Stimulated activated CD4-positive, alpha-beta T cell treated with anti-CD3 and anti-CD28 coated beads, Interleukin-12 subunit alpha, Interleukin-12 subunit beta, amount 100 ng/mL, for 48 hours (primary cell): ENCODE data around the gene ARHGAP12.
"Not testable (repeated sequence)": the region's sequence is repeated elsewhere in the genome, so short reads cannot be mapped to it uniquely, and the experiment has no call there.

ENCODE experiments used
- DNase-seq, 3 donors: peaks; one replicate each; pipeline ENCODE4 v3.0.0-alpha.2; 2020; ENCODE audit warnings: low read depth in 2 of 3, low spot score in 1 of 3

ARHGAP12 gene

GRCh38 chr10:31771331-31771831 lies 157.2 kb downstream of the ARHGAP12 start:
- DNase-seq: no peak

- peak in 2 of 3 donors; percentile 26 to 46 for DNase-seq
These were observed 158.2 kb downstream of the ARHGAP12 start for GRCh38 chr10:31770307-31770902.

GRCh38 chr10:31769564-31769963 lies 159.1 kb downstream of the ARHGAP12 start:
- DNase-seq: no peak

GRCh38 chr10:31768935-31769334 lies 159.7 kb downstream of the ARHGAP12 start:
- not testable (repeated sequence) for DNase-seq

- DNase-seq: no peak
These were observed 160.2 kb downstream of the ARHGAP12 start for GRCh38 chr10:31768467-31768866.

GRCh38 chr10:31765541-31765940 lies 163.1 kb downstream of the ARHGAP12 start:
- no peak for DNase-seq

- no peak for DNase-seq
These were observed 166.3 kb downstream of the ARHGAP12 start for GRCh38 chr10:31762316-31762715.

GRCh38 chr10:31761156-31761555 lies 167.5 kb downstream of the ARHGAP12 start:
- no peak for DNase-seq

GRCh38 chr10:31760674-31761081 lies 168.0 kb downstream of the ARHGAP12 start:
- no peak for DNase-seq

GRCh38 chr10:31759799-31760626 lies 168.6 kb downstream of the ARHGAP12 start:
- peak; percentile 88 to 90 (median 88) for DNase-seq

- DNase-seq: peak; percentile 51 to 59 (median 55)
These were observed 169.4 kb downstream of the ARHGAP12 start for GRCh38 chr10:31759124-31759798.

GRCh38 chr10:31758495-31758894 lies 170.1 kb downstream of the ARHGAP12 start:
- DNase-seq: no peak

- no peak for DNase-seq
These were observed 170.8 kb downstream of the ARHGAP12 start for GRCh38 chr10:31757831-31758230.

GRCh38 chr10:31757386-31757791 lies 171.2 kb downstream of the ARHGAP12 start:
- no peak for DNase-seq

- DNase-seq: no peak
These were observed 171.9 kb downstream of the ARHGAP12 start for GRCh38 chr10:31756729-31757110.

GRCh38 chr10:31756101-31756728 lies 172.4 kb downstream of the ARHGAP12 start:
- DNase-seq: no peak
